SKM-1 treated with dmso at 0.1 percent for 144 hours (cell line): ENCODE data around the gene PLCB1.
"Not testable (repeated sequence)": the region's sequence is repeated elsewhere in the genome, so short reads cannot be mapped to it uniquely, and the experiment has no call there.

Experiments
- DNase-seq: peaks from one replicate; lab custom pipeline; 2025; ENCODE audit not compliant: unreplicated experiment; lab: John Stamatoyannopoulos, UW

PLCB1 gene

GRCh38 chr20:8431538-8432434, 299.7 kb downstream of the PLCB1 start:
- no peak for DNase-seq

GRCh38 chr20:8432435-8433148, 300.5 kb downstream of the PLCB1 start:
- no peak for DNase-seq

DNA sequence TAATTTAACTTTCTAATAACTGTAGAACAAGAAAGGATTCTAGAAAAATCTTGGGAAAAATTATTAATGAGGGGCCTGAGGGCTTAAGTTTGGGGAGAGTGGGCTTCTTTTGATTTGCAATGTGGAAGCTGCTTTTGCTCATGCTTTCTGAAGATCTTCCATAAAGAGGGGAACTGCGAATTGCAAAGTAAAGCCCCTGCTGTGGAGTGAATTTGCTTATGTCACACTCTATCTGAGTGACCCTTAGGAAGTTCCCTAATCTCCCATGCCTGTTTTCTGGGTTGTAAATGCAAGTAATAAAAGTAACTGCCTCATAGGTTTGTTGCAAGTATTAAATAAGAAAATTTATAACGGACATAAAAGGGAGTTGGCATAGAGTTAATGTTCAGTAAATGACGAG, 301.2 kb downstream of the PLCB1 start:
- DNase-seq, result no peak

DNA sequence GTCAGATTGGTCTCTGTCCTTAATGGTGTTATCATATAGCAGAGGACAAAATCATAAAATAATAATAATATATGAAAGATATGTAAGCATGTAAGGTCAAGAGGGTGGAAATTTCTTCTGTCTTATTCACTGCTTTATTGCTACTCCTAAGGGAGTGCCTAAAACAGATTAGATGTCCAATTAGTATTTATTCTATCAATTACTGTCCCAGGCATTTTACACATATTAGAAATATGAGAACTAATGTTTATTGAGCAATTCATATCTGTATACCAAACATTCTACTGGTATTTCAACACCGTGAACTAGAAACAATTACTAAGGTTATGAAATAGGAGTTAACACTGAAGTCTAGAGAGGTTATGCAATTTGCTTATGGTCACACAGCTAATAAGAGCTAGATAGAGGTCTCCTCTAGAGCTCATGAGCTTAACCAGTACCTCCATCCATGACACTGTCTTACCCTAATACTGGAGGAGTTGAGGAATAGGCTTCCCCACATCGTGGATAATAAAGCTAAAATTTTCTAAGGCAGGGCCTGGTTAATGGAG, 302.3 kb downstream of the PLCB1 start:
- DNase-seq, result peak; percentile 1

DNA sequence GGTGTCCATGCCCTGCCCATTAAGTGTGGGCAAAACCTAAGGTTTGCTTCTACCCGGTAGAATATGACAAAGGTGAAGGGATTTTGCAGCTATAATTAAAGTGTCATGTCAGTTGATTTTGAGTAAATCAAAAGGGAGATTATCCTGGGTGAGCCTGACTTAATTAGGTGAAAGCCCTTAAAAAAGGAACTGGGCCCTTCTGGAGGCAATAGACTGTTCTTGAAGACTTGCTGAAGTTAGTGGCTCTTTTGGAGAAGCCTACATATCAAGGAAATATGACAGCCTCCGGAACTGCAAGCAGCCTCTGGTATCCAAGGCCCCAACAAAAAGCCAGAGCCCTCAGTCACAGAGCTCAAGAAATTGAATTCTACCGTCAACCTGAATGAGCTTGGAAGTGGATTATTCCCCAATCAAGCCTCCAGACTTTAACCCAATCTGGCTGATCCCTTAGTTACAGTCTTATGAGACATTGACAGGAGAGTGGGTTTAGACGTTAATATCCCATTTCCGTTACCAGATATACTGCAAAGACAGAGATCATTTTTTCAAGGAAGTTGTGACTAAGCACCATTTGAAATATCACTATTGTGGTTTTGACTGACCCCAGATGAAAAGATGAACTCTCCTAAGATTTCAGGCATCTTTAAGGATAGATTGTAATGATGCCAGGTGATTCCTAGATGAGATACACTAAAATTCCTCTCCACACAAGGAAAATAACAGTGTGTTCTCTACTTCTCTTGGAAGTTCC, 303.4 kb downstream of the PLCB1 start:
- no peak for DNase-seq

- DNase-seq, result not testable (repeated sequence)
Observed at GRCh38 chr20:8436938-8437337, 304.9 kb downstream of the PLCB1 start.

DNA sequence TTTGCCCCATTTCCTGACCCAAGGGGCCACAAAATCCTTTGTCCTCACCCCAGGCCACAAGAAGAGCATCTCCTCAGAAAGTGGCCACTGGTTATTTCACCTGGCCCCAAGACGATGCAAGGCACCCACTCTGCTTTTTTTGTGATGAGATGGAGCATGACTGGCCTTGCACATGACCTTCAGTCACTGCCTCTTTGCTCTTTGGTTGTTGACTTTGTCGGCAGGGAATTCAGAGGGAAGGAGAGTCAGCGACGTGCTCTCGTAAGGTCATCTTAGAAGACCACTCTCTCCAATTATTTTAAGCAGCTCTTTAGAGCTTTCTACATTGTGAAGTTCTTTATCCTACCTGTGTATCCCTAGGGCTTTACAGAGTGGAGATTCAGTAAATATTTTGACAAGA, 306.7 kb downstream of the PLCB1 start:
- DNase-seq, result no peak

DNA sequence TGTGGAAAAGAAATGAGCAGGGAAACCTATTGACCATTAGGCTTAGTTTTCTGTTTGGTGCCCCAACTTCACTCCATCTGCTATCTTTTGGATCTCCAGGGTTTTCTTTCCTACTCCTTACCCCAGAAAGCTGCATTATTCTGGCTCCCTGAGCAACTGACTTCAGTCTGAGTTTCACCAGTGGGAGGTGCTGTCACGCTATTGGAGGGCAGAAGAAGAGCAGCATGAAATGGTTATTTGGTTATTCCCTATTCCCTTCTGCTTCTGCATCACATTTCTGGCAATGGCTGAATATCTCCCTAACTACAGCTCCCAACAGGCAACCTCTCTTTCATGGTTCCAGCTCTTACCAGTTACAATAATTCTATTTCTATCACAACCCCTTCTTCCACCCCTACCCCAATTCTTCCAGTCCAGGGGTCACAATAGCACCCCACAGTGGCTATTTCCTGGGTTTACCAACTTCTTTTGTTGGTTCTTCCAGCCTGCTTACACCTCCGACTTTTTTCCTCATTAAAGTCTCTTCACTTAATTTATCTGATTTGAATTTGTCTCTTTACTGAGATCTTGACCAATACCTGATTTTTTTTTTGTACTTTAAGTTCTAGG, 311.5 kb downstream of the PLCB1 start:
- no peak for DNase-seq

DNA sequence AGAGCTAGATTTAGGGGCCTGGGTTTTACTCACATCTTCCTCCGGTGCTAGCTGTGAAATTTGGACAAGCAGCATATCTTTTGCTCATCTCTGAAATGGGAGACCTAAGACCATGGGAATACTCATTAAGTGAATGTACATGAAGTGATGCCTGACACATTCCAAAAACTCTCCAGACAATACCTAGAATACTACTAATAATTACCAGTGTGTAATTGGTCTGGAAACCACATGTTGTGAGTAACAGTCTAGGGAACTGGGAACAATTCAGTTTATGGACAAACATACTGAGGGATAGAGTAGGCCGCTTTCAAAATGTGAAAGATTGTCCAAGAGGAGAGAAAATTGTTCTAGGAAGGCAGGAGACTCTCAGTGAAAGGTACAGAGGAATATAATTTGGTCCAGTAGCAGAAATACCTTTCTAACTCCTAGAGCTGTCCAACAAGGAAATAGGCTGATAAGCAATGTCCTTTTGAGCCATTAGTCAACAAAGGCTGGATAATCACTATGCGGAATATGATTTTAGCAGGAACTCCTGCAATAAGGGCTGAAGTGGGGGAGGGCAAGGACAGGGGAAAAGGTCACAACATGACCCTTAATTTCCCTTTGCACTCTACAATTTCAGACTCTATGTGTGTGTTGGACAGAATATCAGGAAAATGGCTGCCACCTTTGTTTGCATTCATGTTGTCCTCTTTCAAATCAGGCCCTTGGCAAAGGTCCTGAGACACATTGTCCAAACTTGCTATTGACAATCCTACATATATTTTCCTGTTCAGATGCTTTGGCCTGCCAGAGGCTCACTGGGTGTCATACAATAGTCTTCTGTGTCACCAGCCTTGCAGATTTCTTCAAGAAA, 315.4 kb downstream of the PLCB1 start:
- DNase-seq, result no peak

DNA sequence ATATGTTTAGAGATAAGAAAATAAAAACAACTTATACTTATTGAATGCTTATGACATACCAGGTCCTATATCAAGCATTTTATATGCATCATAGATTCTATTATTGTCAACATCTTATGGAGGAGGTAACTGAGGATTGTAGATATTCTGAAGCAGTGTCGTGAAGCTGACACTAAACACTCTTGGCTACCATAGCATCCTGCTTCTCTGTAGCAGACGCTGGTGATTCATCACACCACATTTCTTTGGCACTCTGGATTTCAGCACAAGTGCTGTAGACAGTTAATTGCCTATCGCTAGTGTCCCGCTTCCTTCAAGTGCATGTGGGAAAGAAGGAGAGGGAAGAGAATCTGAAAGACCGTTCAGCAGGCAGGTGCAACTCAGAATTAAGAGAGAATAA, 317.1 kb downstream of the PLCB1 start:
- DNase-seq, result no peak

GRCh38 chr20:8454137-8454712, 322.2 kb downstream of the PLCB1 start:
- no peak for DNase-seq

DNA sequence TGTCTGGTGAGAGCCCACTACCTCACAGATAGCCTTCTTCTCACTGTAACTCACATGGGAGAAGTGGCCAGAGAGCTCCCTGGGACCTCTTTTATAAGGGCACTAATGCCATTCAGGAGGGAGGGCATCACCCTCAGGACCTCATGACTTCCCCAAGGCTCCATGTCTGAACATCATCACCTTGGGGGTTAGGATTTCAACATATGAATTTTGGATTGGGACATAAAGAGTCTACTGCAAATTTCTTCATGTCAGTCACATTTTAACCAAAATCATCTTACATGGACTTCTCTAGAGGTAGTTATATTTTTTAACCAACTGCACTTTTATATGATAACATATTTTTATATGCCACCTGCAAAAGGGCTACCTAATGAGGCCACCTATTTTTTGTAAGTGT, 324.7 kb downstream of the PLCB1 start:
- DNase-seq, result no peak

GRCh38 chr20:8457978-8458377, 325.9 kb downstream of the PLCB1 start:
- peak; percentile 72 for DNase-seq

- DNase-seq, result no peak
Observed at GRCh38 chr20:8461186-8461585, 329.1 kb downstream of the PLCB1 start.

DNA sequence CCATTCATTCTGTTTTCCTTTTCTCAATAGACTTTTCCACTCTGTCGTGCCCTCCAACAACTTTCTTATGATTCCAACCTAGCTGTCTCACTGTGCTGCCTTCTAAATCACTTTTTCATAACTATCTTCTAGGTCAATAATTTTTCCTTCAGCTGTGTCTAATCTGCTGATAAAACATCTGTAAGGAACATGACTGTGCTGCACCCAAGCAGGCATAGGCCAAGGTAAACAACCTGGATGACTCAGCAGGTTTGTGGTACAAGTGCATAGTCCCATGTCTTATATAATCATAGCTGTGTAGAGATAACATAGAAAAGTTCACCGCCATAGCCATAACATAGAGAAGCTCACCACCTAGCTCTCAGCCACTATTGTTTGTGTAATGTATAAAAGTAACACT, 332.3 kb downstream of the PLCB1 start:
- DNase-seq, result no peak

DNA sequence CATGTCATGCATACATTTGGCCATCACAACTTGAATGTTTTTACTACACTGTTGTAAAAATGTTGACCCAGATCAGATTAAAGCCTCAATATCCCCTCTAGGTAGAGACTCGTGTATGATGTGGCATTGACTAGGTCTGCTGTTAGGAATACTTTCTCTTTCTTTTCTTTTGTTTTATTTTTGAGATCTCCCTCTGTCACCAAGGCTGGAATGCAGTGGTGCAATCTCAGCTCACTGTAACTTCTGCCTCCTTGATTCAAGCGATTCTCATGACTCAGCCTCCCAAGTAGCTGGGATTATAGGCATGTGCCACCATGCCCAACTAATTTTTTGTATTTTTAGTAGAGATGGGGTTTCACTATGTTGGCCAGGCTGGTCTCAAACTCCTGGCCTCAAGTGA, 334.7 kb downstream of the PLCB1 start:
- DNase-seq, result not testable (repeated sequence)

GRCh38 chr20:8470156-8470555, 338.1 kb downstream of the PLCB1 start:
- DNase-seq, result no peak

GRCh38 chr20:8471465-8471864, 339.4 kb downstream of the PLCB1 start:
- no peak for DNase-seq

GRCh38 chr20:8473459-8473858, 341.4 kb downstream of the PLCB1 start:
- no peak for DNase-seq
